Brain microvascular endothelial cell (primary cell): ENCODE results near the gene WFIKKN2.

Experiments
- DNase-seq: peaks from one replicate; pipeline ENCODE4 v3.0.0-alpha.2; 2020
- H3K27ac ChIP-seq: fragments of 250-450 bp; sonication (Bioruptor Pico); 2 replicates; pipeline ENCODE4 v1.5.1; 2020; ENCODE audit warnings: mild to moderate bottlenecking, moderate library complexity
- H3K27me3 ChIP-seq: fragments of 250-450 bp; sonication (Bioruptor Pico); replicated peaks from 2 replicates; pipeline ENCODE4 v1.5.1; 2020; ENCODE audit warnings: mild to moderate bottlenecking
- H3K36me3 ChIP-seq: fragments of 250-450 bp; sonication (Bioruptor Pico); replicated peaks from 2 replicates; pipeline ENCODE4 v1.5.1; 2020; ENCODE audit warnings: mild to moderate bottlenecking
- H3K4me3 ChIP-seq: 2 replicates; pipeline ENCODE4 v1.5.1; 2011; ENCODE audit warnings: low read depth, mild to moderate bottlenecking, control low read depth, low read length, moderate library complexity
- CTCF ChIP-seq: IDR thresholded peaks from 2 replicates; pipeline ENCODE4 v1.5.1; 2011; ENCODE audit warnings: low read depth, mild to moderate bottlenecking, moderate library complexity, low read length, control low read depth, inconsistent platforms; ENCODE audit errors: missing control alignments
- in situ Hi-C: cut with HindIII; loops from 2 replicates; pipeline ENCODE4 v1.10.0; 2017; ENCODE audit warnings: low sequenced_read_pairs, low pct_ligation_motif_present

WFIKKN2 gene

GRCh38 chr17:50848711-50849110 lies 13.3 kb downstream of the WFIKKN2 start:
- Histone ChIP-seq H3K36me3 (no peaks in the 10 kb centered on the region), H3K27ac (no peak overlapping the region), H3K4me3 (no peak overlapping the region), H3K27me3 (no peaks in the 10 kb centered on the region)
- DNase-seq, result no peak
- in situ Hi-C loops, result no loop called here
- TF ChIP-seq CTCF, result no peak

- Histone ChIP-seq H3K36me3 (no peaks in the 10 kb centered on the region), H3K27me3 (no peaks in the 10 kb centered on the region), H3K4me3 (no peak overlapping the region), H3K27ac (no peak overlapping the region)
- TF ChIP-seq CTCF, result no peak
- DNase-seq, result no peak
- in situ Hi-C loops, result loop anchor here (10.0 kb wide), 1 partner anchor 94 kb away; no protein-coding TSS in a partner anchor
Observed at GRCh38 chr17:50850640-50851039, 15.3 kb downstream of the WFIKKN2 start.

- no peaks in the 10 kb centered on the region for H3K36me3 ChIP-seq
- TF ChIP-seq CTCF, result no peak
- no peak overlapping the region for H3K27ac ChIP-seq
- DNase-seq, result no peak
- in situ Hi-C loops, result loop anchor here (10.0 kb wide), 1 partner anchor 92 kb away; no protein-coding TSS in a partner anchor
- no peaks in the 10 kb centered on the region for H3K27me3 ChIP-seq
- H3K4me3 ChIP-seq, result no peak overlapping the region
Observed at GRCh38 chr17:50853015-50853615, 17.7 kb downstream of the WFIKKN2 start.

- TF ChIP-seq CTCF, result no peak
- Histone ChIP-seq H3K4me3 (no peak overlapping the region), H3K36me3 (no peaks in the 10 kb centered on the region), H3K27ac (no peak overlapping the region), H3K27me3 (no peaks in the 10 kb centered on the region)
- DNase-seq, result no peak
- in situ Hi-C loops, result loop anchor here (10.0 kb wide), 1 partner anchor 91 kb away; no protein-coding TSS in a partner anchor
Observed at GRCh38 chr17:50853781-50854180, 18.4 kb downstream of the WFIKKN2 start.

- in situ Hi-C loops, result loop anchor here (10.0 kb wide), 1 partner anchor 89 kb away; no protein-coding TSS in a partner anchor
- Histone ChIP-seq H3K27me3 (no peaks in the 10 kb centered on the region), H3K4me3 (no peak overlapping the region), H3K27ac (no peak overlapping the region), H3K36me3 (no peaks in the 10 kb centered on the region)
- DNase-seq, result no peak
- TF ChIP-seq CTCF, result no peak
Observed at GRCh38 chr17:50855708-50856330, 20.4 kb downstream of the WFIKKN2 start.

- in situ Hi-C loops, result loop anchor here (10.0 kb wide), 1 partner anchor 88 kb away; no protein-coding TSS in a partner anchor
- no peaks in the 10 kb centered on the region for H3K36me3 ChIP-seq
- no peak overlapping the region for H3K4me3 ChIP-seq
- no peak for DNase-seq
- no peak for TF ChIP-seq CTCF
- H3K27ac ChIP-seq, result no peak overlapping the region
- no peaks in the 10 kb centered on the region for H3K27me3 ChIP-seq
Observed at GRCh38 chr17:50856431-50856830, 21.0 kb downstream of the WFIKKN2 start.
